ENCODE measurements around the gene SLC1A1. TPM values are rescaled to one million over a fixed set of nuclear protein-coding genes. Genes with fewer than 3 reads are reported as not detected.

SLC1A1 gene
- total RNA-seq (under 1 TPM in 1 of 2 experiments, not detected in 1; 0.09 TPM), polyA plus RNA-seq (not detected)

DNA sequence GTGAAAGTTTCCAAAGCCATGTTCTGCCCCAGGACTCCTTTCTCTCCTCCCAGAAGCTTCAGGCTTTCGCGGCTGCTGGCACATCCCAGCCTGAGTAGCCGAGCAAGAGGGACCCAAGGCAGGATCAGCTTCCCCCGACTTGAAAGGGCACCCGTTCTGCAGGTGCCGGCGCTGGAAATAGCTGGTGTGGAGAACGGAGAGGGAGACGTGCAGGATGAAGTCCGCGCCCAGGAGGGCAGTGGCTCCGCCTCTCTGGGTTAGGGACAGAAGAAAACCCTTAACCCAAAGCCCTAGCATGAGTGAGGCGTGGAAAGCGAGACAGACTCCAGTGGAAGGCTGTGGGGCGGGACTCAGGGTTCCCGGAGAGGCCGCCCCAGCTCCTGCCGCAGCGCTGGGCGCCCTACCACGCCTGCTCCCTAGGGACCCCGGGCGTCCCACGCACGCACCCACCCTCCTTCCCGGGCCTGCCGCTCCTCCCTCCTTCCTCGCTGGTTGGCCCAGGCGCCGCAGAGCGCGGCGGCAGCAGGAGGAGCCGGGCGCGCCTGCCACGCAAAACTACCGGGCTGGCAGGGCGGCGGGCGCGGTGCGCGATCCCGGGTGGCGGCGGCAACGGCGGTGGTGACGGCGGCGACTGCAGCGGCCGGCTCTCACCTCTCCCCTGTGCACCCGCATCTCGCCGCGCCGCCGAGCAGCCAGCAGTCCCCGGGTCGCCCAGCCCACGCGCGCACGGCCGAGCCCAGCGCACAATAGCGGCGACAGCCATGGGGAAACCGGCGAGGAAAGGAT, at the start of gene SLC1A1:
SLC1A1 (plus strand) TSS at position 550 of the 786 bp plus-strand sequence; CDS start at position 762, 212 bp downstream.
- Mint-ChIP-seq H3K36me3 (peaks cover 0 to under 1% (median 0%) of the 10 kb centered on the region in 3 donors), H3K27ac (peak within 1 kb of the TSS in 2 of 8 donors; percentile 65 to 91), H3K4me1 (peaks cover 20 to 29% (median 27%) of the 10 kb centered on the region in 3 donors), H3K27me3 (peaks cover 23 to 48% of the 10 kb centered on the region in 2 donors), H3K4me3 (peak within 1 kb of the TSS; percentile 77 to 88 (median 77)), H3K9me3 (no peaks in the 10 kb centered on the region)
- peaks cover 20% of the 10 kb centered on the region for H3K4me1 ChIP-seq (ENCODE audit: insufficient read depth, low read length)
- no peak within 1 kb of the TSS for H3K27ac ChIP-seq (ENCODE audit: low read depth, low read length)
- ChIA-PET CTCF (no interaction called here), POLR2A (no interaction called here)
- no peaks in the 10 kb centered on the region for H3K9me3 ChIP-seq (ENCODE audit: low read length)
- H3K27me3 ChIP-seq (ENCODE audit: insufficient read depth, low read length, poor library complexity, severe bottlenecking), result peaks cover 28% of the 10 kb centered on the region
- peak; percentile 1 to 52 (median 7) for DNase-seq
- H3K4me3 ChIP-seq (ENCODE audit: low read length), result peak within 1 kb of the TSS; percentile 47
- no peaks in the 10 kb centered on the region for H3K36me3 ChIP-seq (ENCODE audit: insufficient read depth, low read length)

DNA sequence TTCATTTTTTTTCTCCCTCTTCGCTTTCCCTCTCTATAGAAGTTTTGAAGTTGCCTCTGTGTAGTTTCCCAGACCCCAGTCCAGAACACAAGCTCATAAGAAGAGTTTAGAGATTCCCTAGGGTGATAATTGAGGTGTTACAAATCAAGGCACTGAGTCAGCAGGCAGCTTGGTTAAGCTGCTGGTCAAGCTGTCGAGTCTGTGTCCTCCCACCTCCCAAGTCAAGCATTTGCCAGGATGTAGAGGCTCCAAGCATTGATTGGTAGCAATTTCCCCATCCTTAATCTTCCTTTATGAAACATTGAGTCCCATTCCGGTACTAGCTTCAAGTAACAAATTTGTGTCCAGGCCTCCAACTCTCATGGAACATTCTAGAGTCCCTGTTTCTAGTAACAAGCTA, 47.5 kb upstream of the SLC1A1 start:
- ChIA-PET CTCF (no interaction called here), POLR2A (no interaction called here)
- Histone ChIP-seq H3K9me3 (ENCODE audit: low read length) (no peaks in the 10 kb centered on the region), H3K4me3 (ENCODE audit: low read length) (no peak overlapping the region), H3K4me1 (ENCODE audit: insufficient read depth, low read length) (no peaks in the 10 kb centered on the region), H3K27me3 (ENCODE audit: insufficient read depth, low read length, poor library complexity, severe bottlenecking) (no peaks in the 10 kb centered on the region), H3K27ac (ENCODE audit: low read depth, low read length) (no peak overlapping the region), H3K36me3 (ENCODE audit: insufficient read depth, low read length) (no peaks in the 10 kb centered on the region)
- Mint-ChIP-seq H3K27me3 (peaks cover 5 to 26% of the 10 kb centered on the region in 2 donors), H3K9me3 (peaks cover 0 to 8% (median 7%) of the 10 kb centered on the region in 5 donors), H3K27ac (peak overlapping the region in 1 of 8 donors; percentile 16), H3K36me3 (peaks cover 0 to 3% (median 2%) of the 10 kb centered on the region in 3 donors), H3K4me3 (peak overlapping the region in 1 of 7 donors; percentile 10), H3K4me1 (peaks cover 0 to 4% (median 0%) of the 10 kb centered on the region in 3 donors)
- DNase-seq, result no peak

DNA sequence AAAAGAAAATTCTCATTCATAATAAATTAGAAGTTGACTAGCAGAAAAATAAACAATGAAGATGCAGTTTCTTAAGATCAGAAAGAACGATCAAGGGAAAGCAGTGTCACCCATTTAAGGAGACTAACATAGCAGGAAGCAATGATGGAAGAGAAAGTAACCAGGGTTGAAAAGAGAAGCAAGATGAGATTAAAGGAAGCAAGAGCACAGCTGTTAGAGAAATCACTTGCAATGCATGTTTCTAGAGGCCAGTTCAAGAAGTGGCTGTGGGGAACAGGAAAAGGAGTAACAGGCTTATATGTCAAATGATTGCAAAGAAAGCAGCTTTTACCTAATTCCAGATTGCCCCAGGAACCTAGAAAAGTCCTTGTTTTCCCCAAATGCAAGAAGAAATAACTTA, 46.8 kb upstream of the SLC1A1 start:
- no peak for DNase-seq
- Mint-ChIP-seq H3K27me3 (peaks cover 5 to 32% of the 10 kb centered on the region in 2 donors), H3K27ac (no peak overlapping the region), H3K4me1 (peaks cover 0 to 4% (median 0%) of the 10 kb centered on the region in 3 donors), H3K4me3 (no peak overlapping the region), H3K36me3 (peaks cover 0 to 3% (median 2%) of the 10 kb centered on the region in 3 donors), H3K9me3 (peaks cover 0 to 8% (median 7%) of the 10 kb centered on the region in 5 donors)
- CTCF ChIA-PET, result no interaction called here
- H3K9me3 ChIP-seq (ENCODE audit: low read length), result no peaks in the 10 kb centered on the region
- H3K36me3 ChIP-seq (ENCODE audit: insufficient read depth, low read length), result no peaks in the 10 kb centered on the region
- no peaks in the 10 kb centered on the region for H3K4me1 ChIP-seq (ENCODE audit: insufficient read depth, low read length)
- POLR2A ChIA-PET, result no interaction called here
- no peaks in the 10 kb centered on the region for H3K27me3 ChIP-seq (ENCODE audit: insufficient read depth, low read length, poor library complexity, severe bottlenecking)
- no peak overlapping the region for H3K27ac ChIP-seq (ENCODE audit: low read depth, low read length)
- no peak overlapping the region for H3K4me3 ChIP-seq (ENCODE audit: low read length)

DNA sequence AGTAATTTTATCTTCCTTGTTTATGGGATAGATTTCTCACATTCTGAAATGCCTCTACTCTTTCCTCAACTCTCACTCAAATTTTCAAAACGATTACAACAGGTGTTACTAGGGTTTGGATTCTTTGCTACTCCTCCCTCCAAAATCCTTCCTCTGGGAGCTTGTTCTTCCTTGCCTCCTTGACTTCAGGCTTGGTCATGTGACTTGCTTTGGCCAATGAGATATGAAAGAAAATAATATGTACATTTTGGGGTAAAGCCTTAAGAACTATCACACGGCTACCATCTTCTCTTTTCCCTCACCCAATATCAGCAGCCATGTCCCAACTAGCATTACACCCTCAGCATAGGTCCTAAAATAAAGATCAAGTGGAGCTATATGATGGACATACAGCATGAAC, 28.8 kb upstream of the SLC1A1 start:
- no peaks in the 10 kb centered on the region for H3K4me1 ChIP-seq (ENCODE audit: insufficient read depth, low read length)
- Mint-ChIP-seq H3K27ac (no peak overlapping the region), H3K4me3 (no peak overlapping the region), H3K36me3 (peaks cover 0 to 4% (median 2%) of the 10 kb centered on the region in 3 donors), H3K27me3 (peaks cover 8 to 11% of the 10 kb centered on the region in 2 donors), H3K4me1 (no peaks in the 10 kb centered on the region), H3K9me3 (peaks cover 0 to 2% (median 0%) of the 10 kb centered on the region in 5 donors)
- no peak overlapping the region for H3K27ac ChIP-seq (ENCODE audit: low read depth, low read length)
- CTCF ChIA-PET, result no interaction called here
- no peaks in the 10 kb centered on the region for H3K36me3 ChIP-seq (ENCODE audit: insufficient read depth, low read length)
- POLR2A ChIA-PET, result no interaction called here
- H3K27me3 ChIP-seq (ENCODE audit: insufficient read depth, low read length, poor library complexity, severe bottlenecking), result no peaks in the 10 kb centered on the region
- no peak for DNase-seq
- H3K9me3 ChIP-seq (ENCODE audit: low read length), result no peaks in the 10 kb centered on the region
- H3K4me3 ChIP-seq (ENCODE audit: low read length), result no peak overlapping the region

DNA sequence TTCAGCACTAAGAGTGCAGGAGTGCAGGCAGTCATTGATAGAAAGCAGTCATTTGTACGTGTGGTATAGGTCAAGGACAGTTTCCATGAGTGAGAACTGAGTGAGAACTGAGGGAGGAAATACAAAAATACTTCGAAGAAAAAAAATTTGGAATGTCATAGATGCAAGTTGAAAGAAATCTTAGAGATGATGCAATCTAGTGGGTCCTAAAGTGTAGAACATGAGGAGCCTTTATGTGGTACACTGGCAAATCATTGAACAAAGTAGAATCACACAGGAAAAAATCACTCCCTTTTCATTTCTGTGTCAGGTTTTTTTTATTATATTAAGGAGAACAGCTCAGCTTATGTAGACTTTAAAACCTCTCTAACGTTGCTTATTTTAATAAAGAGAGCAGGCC, 26.4 kb upstream of the SLC1A1 start:
- Mint-ChIP-seq H3K4me3 (no peak overlapping the region), H3K27me3 (peaks cover 9 to 10% of the 10 kb centered on the region in 2 donors), H3K27ac (no peak overlapping the region), H3K9me3 (peaks cover 0 to 4% (median 0%) of the 10 kb centered on the region in 5 donors), H3K36me3 (peaks cover 0 to 4% (median 0%) of the 10 kb centered on the region in 3 donors), H3K4me1 (no peaks in the 10 kb centered on the region)
- H3K36me3 ChIP-seq (ENCODE audit: insufficient read depth, low read length), result no peaks in the 10 kb centered on the region
- H3K27ac ChIP-seq (ENCODE audit: low read depth, low read length), result no peak overlapping the region
- ChIA-PET CTCF (no interaction called here), POLR2A (no interaction called here)
- no peaks in the 10 kb centered on the region for H3K27me3 ChIP-seq (ENCODE audit: insufficient read depth, low read length, poor library complexity, severe bottlenecking)
- no peaks in the 10 kb centered on the region for H3K9me3 ChIP-seq (ENCODE audit: low read length)
- no peak for DNase-seq
- no peak overlapping the region for H3K4me3 ChIP-seq (ENCODE audit: low read length)
- H3K4me1 ChIP-seq (ENCODE audit: insufficient read depth, low read length), result no peaks in the 10 kb centered on the region

DNA sequence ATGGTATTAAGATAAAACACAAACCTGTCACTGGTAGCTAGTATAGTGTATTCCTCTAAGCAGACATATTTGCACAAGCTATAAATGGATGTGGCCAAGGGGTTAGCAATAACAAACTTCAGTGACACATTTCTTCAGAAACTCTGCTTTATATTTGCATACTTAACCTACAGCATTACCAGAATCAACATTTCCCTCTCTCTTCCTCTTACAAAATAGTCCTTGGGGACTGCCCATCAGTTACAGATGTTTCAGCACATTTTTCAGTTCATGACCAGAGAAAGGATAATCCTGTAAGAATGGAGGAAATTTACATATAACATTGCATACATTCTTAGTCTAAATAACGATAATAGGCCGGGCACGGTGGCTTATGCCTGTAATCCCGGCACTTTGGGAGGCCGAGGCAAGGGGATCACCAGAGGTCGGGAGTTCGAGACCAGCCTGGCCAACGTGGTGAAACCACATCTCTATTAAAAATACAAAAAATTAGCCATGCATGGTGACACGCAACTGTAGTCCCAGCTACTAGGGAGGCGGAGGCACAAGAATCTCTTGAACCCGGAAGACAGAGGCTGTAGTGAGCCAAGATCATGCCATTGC, 25.3 kb upstream of the SLC1A1 start:
- H3K4me3 Mint-ChIP-seq, result no peak overlapping the region
- H3K9me3 Mint-ChIP-seq, result peaks cover 0 to 4% (median 0%) of the 10 kb centered on the region in 5 donors
- peaks cover 0 to 4% (median 0%) of the 10 kb centered on the region in 3 donors for H3K36me3 Mint-ChIP-seq
- no peaks in the 10 kb centered on the region for H3K4me1 Mint-ChIP-seq
- no peak for DNase-seq
- H3K36me3 ChIP-seq (ENCODE audit: insufficient read depth, low read length), result no peaks in the 10 kb centered on the region
- CTCF ChIA-PET, result no interaction called here
- no peaks in the 10 kb centered on the region for H3K27me3 ChIP-seq (ENCODE audit: insufficient read depth, low read length, poor library complexity, severe bottlenecking)
- no peak overlapping the region for H3K4me3 ChIP-seq (ENCODE audit: low read length)
- no peak overlapping the region for H3K27ac ChIP-seq (ENCODE audit: low read depth, low read length)
- H3K27ac Mint-ChIP-seq, result no peak overlapping the region
- POLR2A ChIA-PET, result no interaction called here
- H3K9me3 ChIP-seq (ENCODE audit: low read length), result no peaks in the 10 kb centered on the region
- H3K27me3 Mint-ChIP-seq, result peaks cover 4 to 6% of the 10 kb centered on the region in 2 donors
- H3K4me1 ChIP-seq (ENCODE audit: insufficient read depth, low read length), result no peaks in the 10 kb centered on the region

DNA sequence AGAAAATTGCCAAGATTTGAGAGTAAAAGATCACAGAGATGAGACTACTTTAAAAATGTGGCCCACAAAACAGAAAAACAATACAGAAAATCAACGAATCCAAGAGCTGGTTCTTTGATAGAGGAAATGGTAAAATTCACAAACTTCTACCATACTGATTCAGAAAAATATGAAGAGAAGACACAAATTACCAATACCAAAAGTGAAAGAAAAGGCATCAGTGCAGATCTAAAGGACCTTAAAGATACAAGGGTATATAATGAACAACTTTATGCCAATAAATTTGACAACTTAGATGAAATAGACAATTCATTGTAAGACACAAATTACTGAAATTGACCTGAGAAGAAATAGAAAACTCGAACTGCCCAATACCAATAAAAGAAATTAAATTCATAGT, 24.4 kb upstream of the SLC1A1 start:
- Mint-ChIP-seq H3K4me1 (no peaks in the 10 kb centered on the region), H3K36me3 (peaks cover 0 to 4% (median 0%) of the 10 kb centered on the region in 3 donors), H3K9me3 (peaks cover 0 to 4% (median 0%) of the 10 kb centered on the region in 5 donors), H3K4me3 (no peak overlapping the region), H3K27me3 (peaks cover 4 to 6% of the 10 kb centered on the region in 2 donors), H3K27ac (no peak overlapping the region)
- Histone ChIP-seq H3K9me3 (ENCODE audit: low read length) (no peaks in the 10 kb centered on the region), H3K27me3 (ENCODE audit: insufficient read depth, low read length, poor library complexity, severe bottlenecking) (no peaks in the 10 kb centered on the region), H3K4me3 (ENCODE audit: low read length) (no peak overlapping the region), H3K4me1 (ENCODE audit: insufficient read depth, low read length) (no peaks in the 10 kb centered on the region), H3K36me3 (ENCODE audit: insufficient read depth, low read length) (no peaks in the 10 kb centered on the region), H3K27ac (ENCODE audit: low read depth, low read length) (no peak overlapping the region)
- DNase-seq, result no peak
- ChIA-PET POLR2A (no interaction called here), CTCF (no interaction called here)

DNA sequence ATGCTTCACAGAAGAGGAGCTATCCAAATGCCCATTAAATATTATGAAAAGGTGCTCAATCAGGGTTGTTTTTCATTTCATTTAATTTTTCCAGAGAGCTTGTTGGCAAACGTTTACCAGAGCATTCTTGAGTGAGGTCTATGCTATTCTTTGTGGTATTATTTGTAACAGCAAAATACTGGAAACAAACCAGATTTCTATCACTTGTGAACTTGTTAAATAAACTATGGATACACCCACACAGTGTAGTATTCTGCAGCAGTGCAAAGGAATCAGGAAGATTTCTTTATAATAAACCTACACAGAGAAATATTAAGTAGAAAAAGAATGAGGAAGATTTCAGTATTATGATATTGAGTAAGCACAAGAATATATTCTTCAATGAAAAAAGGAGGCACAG, 15.0 kb upstream of the SLC1A1 start:
- peaks cover 5 to 7% of the 10 kb centered on the region in 2 donors for H3K27me3 Mint-ChIP-seq
- no peak overlapping the region for H3K4me3 Mint-ChIP-seq
- no peaks in the 10 kb centered on the region for H3K36me3 ChIP-seq (ENCODE audit: insufficient read depth, low read length)
- no peaks in the 10 kb centered on the region for H3K4me1 Mint-ChIP-seq
- POLR2A ChIA-PET, result no interaction called here
- no peaks in the 10 kb centered on the region for H3K27me3 ChIP-seq (ENCODE audit: insufficient read depth, low read length, poor library complexity, severe bottlenecking)
- peaks cover 0 to 8% (median 2%) of the 10 kb centered on the region in 5 donors for H3K9me3 Mint-ChIP-seq
- no peaks in the 10 kb centered on the region for H3K9me3 ChIP-seq (ENCODE audit: low read length)
- no peak for DNase-seq
- H3K4me1 ChIP-seq (ENCODE audit: insufficient read depth, low read length), result no peaks in the 10 kb centered on the region
- CTCF ChIA-PET, result interaction anchor here (0.7 kb wide), 1 partner anchor 12 kb away, joined by 3 read pairs; no protein-coding TSS in a partner anchor
- no peak overlapping the region for H3K4me3 ChIP-seq (ENCODE audit: low read length)
- H3K36me3 Mint-ChIP-seq, result no peaks in the 10 kb centered on the region
- H3K27ac ChIP-seq (ENCODE audit: low read depth, low read length), result no peak overlapping the region
- H3K27ac Mint-ChIP-seq, result no peak overlapping the region
